Measurements from ENCODE around the gene IFFO2. TPM values are rescaled to one million over a fixed set of nuclear protein-coding genes. Genes with fewer than 3 reads are reported as not detected.

The IFFO2 gene
- total and polyA plus RNA-seq, 10 of the 15 experiments (the other 5 are each of a cell fraction or from before 2014, with no cell fraction given), result 1.2 to 18.4 (median 6.7) TPM

GRCh38 chr1:18895317-18895716, 61.2 kb downstream of the IFFO2 start:
- ChIA-PET CTCF (interaction anchor here (1.3 kb wide), 1 partner anchor 11 kb away, joined by 3 read pairs; no protein-coding TSS in a partner anchor), SMC1A (ENCODE audit: uncharacterized antibody, unreplicated experiment) (no interaction called here), POLR2A (no interaction called here), RAD21 (ENCODE audit: unreplicated experiment) (no interaction called here)
- Histone ChIP-seq H3K4me3 (no peak overlapping the region), H3K27me3 (replicated peaks in 1 of 2; ENCODE audit: control insufficient read depth in 2 of 2, insufficient read depth in 2 of 2, low read length in 1 of 2) (no peaks in the 10 kb centered on the region), H3K27ac (ENCODE audit: control insufficient read depth, insufficient read depth) (no peak overlapping the region), H3K9ac (ENCODE audit: control insufficient read depth, insufficient read depth, low read length) (no peak overlapping the region), H3K4me1 (ENCODE audit: control insufficient read depth, insufficient read depth, low read length) (no peaks in the 10 kb centered on the region), H3K36me3 (ENCODE audit: control insufficient read depth in 2 of 2, insufficient read depth in 2 of 2, low read length in 1 of 2) (no peaks in the 10 kb centered on the region; a peak in 1 of 4 replicates), H3K9me3 (replicated peaks; ENCODE audit: control insufficient read depth, insufficient read depth, low read length) (no peaks in the 10 kb centered on the region), H2AFZ (ENCODE audit: control insufficient read depth, low read depth, low read length) (no peak overlapping the region), H4K20me1 (ENCODE audit: control insufficient read depth, insufficient read depth) (no peaks in the 10 kb centered on the region), H3K79me2 (ENCODE audit: control insufficient read depth, insufficient read depth, low read length) (no peaks in the 10 kb centered on the region), H3K4me2 (ENCODE audit: control insufficient read depth, insufficient read depth) (no peak overlapping the region)
- in situ Hi-C loops (cut with MboI) (no loop called here), intact Hi-C loops (cut with micrococcal nuclease; ENCODE audit: unreplicated experiment) (no loop called here)
- DNase-seq (ENCODE audit: low read depth, low spot score), result no peak
- ATAC-seq, result no peak
- TF ChIP-seq CREM (IDR thresholded peaks at IDR 0.05; ENCODE audit: low read depth) (no peak), BRCA1 (IDR thresholded peaks at IDR 0.05; ENCODE audit: low read depth, low read length) (no peak), MYB (IDR thresholded peaks at IDR 0.05; ENCODE audit: borderline replicate concordance, low read depth, low read length) (no peak), NKRF (conservative IDR thresholded peaks at IDR 0.05) (no peak), TCF7 (IDR thresholded peaks at IDR 0.05; ENCODE audit: borderline replicate concordance) (no peak), CBX5 (IDR thresholded peaks at IDR 0.05; ENCODE audit: low read depth) (no peak), CHD2 (IDR thresholded peaks at IDR 0.05; ENCODE audit: borderline replicate concordance, low read depth, low read length) (no peak), POLR2AphosphoS5 (IDR thresholded peaks at IDR 0.05; ENCODE audit: low read length) (no peak), USF2 (IDR thresholded peaks at IDR 0.05; ENCODE audit: borderline replicate concordance, low read depth, low read length) (no peak), NRF1 (conservative IDR thresholded peaks at IDR 0.05; ENCODE audit: low read depth, low read length) (no peak), USF1 (IDR thresholded peaks at IDR 0.05; ENCODE audit: borderline replicate concordance, extremely low read length, insufficient read depth, low read depth, low read length) (no peak)
- no TSS peak for BruUV-seq (replicated peaks)
- FAIRE-seq, result no peak
- 96% methylated on average over 6 of the region's 6 CpGs for WGBS (ENCODE audit: insufficient coverage, insufficient replicate concordance, low lambda C conversion rate, missing lambda C conversion rate)

Data from GM12878 (cell line).